Stimulated activated CD8-positive, alpha-beta memory T cell treated with anti-CD3 and anti-CD28 coated beads, Interleukin-2, amount 100 ng/mL, for 48 hours (primary cell): ENCODE measurements around the gene KCNG3.

Experiments
- DNase-seq, 2 donors: peaks; one replicate each; pipeline ENCODE4 v3.0.0-alpha.2; 2020; ENCODE audit warnings: low read depth in 2 of 2

Gene KCNG3, protein sequence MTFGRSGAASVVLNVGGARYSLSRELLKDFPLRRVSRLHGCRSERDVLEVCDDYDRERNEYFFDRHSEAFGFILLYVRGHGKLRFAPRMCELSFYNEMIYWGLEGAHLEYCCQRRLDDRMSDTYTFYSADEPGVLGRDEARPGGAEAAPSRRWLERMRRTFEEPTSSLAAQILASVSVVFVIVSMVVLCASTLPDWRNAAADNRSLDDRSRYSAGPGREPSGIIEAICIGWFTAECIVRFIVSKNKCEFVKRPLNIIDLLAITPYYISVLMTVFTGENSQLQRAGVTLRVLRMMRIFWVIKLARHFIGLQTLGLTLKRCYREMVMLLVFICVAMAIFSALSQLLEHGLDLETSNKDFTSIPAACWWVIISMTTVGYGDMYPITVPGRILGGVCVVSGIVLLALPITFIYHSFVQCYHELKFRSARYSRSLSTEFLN

DNA sequence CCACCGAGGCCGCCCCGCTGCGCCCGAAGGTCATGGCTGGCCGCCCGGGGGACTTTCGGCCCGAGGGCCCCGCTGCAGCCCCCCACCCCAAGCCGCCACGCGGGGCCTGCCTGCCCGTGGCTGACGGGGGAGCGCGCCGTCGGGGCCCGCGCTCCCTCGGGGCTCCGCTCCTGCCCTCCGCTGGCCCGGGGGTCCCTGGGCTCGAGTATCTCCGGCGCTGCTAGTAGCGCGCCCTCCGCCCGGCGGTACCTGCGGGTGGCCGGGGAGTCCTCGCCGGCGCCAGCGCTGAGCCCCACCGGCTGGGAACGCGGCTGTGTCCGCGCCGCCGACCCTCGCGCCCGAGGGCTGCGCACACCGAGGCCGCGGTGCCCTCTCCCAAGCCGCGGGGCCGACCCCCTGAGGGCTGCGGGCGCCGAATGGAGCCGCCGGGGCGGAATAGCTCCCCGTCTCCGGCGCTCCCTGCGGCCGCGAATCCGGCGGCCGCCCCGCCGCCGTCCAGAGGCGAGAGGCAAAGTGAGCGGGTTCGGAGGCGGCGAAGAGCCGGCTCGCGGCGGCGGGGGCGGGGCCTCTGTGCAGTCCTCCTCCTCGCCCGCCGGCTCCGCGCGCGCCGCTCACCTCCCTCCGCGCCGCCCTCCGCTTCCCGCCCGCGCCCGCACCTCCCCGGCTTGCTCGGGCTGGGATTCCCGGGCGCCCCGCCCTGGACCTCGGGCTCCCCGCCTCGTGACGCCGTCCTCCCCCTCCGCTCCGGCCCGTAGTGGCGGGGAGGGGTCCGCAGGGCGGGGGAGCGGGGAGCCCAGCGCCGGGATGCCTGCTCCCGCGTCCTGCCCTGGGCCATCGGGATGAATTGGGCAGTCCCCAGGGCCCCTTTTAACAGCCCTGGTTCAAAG lies at the start of gene KCNG3:
KCNG3 (minus strand) TSS at position 515 of the 887 bp plus-strand sequence; CDS start at position 34, 481 bp downstream.
- peak; percentile 48 to 56 for DNase-seq

DNA sequence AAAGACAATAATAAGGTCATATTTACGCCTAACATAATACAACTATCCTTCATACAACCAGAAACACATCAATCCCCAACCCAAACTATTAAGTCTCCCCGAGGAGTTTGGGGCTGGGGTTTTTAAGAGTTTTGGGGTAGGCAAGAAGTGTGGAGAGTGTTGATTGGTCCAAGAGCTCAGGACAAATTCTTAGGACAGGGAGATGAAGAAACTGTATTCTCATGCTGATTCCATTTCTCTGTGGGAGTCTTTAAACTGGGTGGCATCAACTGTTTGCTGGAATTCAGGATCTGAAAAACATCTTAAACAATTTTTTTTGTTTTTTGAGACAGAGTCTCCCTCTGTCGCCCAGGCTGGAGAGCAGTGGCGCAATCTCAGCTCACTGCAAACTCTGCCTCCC lies 49.1 kb upstream of the KCNG3 start:
- no peak for DNase-seq

DNA sequence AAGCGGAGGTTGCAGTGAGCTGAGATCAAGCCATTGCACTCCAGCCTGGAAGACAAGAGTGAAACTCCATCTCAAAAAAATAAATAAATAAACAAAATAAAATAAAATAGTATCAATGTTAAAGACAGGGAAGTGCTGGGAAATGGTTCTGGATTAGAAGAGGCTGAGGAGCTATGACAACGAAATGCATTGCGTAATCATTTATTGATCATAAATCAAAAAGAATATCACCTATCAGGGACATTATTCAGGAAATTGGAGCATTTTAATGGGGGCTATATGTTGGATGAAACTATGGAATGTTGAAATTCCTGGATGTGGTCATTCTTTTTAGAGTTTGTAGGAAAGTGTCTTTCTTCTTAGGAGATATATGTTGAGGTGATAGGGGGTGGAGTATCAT lies 43.7 kb upstream of the KCNG3 start:
- no peak for DNase-seq

DNA sequence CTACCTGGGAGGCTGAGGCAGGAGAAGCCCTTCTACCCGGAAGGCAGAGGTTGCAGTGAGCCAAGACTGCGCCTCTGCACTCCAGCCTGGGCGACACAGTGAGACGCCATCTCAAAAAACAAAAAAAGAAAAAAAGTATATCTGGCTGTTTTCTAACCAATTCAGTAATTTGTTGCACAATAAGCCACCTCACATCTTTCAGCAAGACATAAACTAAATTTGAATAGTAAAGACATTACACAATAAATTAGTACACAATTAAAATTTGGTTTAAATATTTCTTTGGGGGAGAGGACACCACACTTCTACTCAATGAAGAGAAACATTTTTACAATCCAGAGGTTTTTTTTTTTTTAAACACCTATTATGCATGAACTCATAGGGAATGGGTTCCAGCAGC lies 38.6 kb upstream of the KCNG3 start:
- DNase-seq: no peak

DNA sequence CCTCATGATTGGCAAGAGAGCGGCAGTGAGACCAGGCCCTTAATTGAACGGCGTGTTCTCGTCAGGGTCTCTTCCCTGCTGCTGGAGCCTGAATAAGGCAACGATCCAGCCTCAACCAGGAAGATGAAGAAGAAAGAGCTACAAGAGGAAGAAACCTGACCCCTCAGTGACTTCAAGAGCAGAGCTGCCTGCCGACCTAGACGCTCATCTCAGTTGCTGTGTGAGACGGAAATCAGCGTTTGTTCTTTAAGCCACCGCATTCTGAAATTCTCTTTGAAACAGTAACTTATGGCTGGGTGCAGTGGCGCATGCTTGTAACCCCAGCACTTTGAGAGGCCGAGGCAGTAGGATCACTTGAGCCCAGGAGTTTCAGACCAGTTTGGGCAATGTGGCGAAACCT lies 29.6 kb upstream of the KCNG3 start:
- DNase-seq: no peak

DNA sequence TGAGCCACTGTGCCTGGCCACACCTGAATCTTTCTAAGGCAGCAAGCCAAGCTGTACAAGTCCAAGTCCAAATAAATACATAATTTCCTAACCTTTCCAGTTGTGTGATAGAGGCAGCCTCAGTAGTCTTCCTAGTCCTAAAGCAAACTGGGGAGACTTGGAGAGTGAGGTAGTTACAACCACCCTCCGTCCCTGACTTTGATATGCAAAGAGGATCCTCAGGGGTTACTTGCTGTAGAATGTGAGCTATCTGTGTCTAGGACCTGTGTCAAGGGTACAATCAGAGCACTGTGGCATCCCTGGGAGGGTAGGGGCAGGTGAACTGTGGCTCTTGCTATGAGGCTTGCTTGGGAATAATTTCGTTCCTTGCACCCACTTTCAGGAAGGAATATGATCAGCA lies 28.3 kb upstream of the KCNG3 start:
- DNase-seq: no peak

DNA sequence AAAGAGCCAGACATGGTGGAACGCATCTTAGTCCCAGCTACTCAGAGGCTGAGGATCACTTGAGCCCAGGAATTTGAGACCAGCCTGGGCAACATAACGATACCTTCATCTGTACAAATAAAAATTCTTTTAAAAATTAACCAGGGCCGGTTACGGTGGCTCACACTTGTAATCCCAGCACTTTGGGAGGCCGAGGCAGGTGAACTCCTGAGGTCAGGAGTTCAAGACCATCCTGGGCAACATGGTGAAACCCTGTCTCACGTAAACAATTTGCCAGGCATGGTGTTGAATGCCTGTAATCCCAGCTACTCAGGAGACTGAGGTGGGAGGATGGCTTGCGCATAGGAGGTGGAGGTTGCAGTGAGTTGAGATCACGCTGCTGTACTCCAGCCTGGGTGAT lies 25.8 kb upstream of the KCNG3 start:
- DNase-seq: no peak

DNA sequence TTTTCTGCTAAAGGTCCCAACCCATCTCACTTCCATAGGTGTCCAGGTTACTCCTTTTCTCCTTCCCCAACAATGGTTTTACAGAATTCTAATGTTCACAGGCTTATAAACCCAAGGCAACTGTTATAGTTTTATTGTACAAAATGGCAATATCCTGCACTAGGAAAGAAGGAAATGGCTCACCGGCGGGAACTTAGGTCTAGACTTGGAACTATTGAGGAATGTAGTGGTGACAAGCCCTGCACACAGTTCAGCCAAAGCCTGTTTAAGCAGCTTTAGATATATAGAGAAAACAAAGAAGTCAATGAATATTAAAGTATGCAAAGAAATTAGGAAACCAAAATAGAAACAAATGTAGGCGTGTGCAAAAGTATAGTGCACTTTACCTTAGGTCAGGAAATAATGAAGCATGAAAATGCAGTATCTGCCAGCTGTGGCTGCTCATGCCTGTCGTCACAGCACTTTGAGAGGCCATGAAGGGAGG lies 22.7 kb upstream of the KCNG3 start:
- no peak for DNase-seq

DNA sequence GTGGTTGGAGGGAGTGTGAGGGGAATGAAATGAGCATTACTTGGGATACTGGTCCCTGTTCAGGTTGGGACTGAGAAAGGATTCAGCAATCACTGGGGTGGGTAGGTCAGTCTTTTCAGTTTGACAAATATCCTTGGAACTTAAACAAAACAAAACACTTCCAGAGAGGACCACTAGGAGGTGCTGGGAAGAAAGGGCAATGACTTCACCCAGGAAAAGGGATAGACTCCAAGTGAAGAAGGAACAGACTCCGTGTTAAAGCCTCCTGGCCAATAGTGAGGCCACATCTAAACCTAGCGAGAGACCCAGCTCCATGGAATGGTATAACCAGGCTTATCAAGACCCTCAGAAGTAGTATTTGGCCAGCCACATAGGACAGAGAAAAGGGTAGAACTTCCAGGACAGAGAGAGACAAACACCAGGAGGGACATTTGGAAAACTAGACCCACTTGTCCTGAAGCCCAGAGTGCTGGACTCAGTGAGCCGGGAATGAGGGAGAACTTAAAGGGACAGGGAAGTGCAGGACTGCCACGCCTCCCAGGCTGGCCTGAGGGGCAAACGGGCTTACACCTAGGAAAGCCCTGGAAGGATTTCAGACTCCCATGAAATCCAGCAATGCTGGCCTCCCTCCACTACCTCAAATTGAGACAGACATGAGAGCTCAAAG lies 19.6 kb upstream of the KCNG3 start:
- DNase-seq: no peak

DNA sequence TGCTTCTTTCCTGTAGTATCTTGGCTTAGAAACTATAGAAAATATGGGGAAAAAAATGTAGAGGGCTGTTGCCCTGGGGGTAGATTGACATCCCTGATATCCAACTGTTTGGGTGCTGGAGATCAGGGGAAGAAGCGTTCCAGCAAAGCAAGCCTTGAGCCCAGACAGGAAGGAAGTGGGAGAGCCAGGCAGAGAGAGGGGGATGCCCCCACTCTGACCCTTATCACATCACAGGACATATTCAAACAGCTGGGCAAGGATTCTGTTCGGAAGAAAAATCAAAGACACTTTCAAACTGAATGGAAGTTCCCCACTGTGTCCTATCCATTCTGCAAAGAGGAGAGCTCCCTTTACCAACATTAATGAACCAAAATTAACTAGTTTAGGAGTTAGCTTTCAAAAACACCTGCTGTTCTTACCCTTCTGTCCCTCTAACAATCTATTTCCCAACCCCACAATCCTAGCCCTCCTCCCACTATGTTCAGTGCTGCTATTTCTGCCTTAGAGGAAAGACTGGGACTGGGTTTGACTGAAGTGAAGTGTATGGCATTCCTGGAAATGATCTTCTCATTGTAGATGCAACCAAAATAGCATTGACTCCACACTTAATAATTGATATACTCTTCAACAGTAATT lies 16.9 kb upstream of the KCNG3 start:
- no peak for DNase-seq

DNA sequence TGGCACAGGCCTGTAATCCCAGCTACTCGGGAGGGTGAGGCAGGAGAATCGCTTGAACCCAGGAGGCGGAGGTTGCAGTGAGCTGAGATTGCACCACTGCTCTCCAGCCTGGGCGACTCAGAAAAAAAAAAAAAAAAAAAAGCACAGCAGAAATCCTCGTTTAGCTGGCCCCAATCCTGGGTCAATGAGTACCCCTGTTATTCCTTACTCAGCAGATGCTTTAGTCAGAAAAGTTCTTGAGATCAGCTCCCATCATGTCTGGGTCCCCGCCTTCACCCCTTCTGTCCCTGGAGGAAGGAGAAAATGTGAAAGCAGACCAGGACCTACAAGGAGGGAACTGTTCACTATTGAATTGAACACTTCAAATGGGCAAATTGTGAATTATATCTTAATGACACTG lies 16.4 kb upstream of the KCNG3 start:
- no peak for DNase-seq

DNA sequence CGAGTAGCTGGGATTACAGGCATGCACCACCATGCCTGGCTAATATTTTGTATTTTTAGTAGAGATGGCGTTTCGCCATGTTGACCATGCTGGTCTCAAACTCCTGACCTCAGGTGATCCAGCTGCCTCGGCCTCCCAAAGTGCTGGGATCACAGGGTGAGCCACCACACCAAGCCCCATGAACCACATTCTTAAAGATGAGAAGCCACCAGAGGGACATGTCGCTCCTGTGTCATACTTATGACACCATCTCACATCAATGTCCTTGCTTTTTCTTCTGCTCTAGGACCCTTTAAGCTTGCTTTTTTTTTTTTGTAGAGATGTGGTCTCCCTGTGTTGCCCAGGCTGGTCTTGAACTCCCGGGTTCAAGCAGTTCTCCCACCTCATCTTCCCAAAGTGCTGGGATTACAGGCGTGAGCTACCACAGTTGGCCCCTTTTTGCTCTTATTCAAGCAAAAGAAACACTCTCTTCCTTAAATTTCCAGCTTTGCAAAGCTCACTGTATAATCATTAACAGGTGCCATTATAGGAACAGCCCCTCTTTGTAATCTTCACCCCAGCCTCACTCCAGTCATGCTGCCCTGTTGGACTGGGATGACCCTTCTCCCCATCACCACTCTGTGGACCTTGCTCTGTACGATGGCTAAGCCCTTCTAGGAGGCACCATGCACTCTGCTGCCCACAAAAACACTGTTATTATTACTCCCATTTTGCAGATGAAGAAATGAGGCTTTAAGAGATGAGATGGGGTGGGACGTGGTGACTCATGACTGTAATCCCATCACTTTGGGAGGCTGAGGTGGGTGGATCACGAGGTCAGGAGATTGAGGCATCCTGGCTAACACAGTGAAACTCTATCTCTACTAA lies 10.8 kb upstream of the KCNG3 start:
- DNase-seq: no peak

DNA sequence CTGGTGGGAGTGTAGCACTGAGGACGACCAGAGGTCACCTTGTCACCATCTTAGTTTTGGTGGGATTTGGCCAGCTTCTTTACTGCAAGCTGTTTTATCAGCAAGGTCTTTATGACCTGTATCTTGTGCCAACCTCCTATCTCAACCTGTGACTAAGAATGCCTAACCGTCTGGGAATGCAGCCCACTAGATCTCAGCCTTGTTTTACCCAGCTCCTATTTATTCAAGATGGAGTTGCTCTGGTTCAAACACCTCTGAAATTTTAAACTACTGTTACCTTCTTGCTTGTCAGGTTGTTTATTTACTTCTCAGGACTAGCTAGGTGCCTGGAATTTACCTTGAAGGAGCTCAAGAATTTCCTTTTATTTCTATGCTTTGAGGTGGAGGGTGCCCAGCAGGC lies 9.5 kb upstream of the KCNG3 start:
- DNase-seq: no peak

DNA sequence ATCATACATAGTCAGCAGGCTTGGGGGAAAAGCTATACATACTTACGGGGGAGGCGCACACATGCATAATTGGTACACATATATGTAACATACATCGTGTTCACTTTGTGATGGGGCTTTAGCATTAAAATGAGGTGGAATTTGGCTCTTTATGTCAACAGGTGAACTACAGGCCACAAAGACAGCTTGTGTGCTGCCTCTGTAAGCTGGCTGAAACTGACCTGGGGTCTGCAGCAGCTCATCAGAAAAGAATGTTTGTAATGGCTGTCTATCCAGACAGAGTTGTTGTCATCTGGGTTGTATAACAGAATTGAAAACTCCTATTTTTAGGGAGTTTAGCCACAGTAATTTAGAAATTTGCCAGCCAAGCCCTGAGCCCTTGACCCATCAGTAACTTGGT lies 4.7 kb upstream of the KCNG3 start:
- DNase-seq: no peak

DNA sequence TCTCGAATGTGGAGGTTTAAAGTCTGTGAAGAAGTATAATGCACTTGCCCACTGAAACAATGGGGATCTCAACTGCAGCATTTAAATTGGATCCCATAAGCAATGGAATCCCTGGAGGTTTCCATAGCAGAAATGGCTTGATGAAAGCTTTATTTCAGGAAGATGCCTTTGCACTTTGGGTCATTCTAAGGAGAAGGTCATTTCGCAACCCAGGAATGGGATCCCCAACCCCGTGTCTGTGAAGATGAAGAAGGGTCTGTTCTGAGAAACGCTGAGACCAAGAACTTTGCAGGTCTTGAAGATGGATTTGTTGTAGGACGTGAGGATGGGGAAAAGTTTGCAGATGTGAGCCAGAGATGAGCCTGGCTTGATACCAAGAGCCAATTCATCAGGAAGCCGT lies 1.8 kb upstream of the KCNG3 start:
- no peak for DNase-seq

DNA sequence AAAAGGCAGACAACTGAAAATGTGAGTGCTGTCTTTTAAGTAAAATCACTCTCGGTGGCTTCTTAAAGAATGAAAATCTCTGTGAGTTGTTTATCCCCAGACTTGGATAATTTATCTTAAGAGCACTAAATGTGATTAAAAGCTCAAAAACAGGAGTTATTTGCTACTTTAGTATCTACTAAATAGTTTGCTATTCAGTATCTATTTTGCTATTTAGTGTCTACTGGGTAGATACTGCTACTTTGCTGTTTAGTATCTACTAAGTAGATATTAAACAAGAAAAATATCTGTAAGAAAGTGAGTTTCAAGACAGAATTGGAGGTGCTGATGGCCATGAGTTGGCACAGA lies 1.4 kb upstream of the KCNG3 start:
- DNase-seq: no peak

DNA sequence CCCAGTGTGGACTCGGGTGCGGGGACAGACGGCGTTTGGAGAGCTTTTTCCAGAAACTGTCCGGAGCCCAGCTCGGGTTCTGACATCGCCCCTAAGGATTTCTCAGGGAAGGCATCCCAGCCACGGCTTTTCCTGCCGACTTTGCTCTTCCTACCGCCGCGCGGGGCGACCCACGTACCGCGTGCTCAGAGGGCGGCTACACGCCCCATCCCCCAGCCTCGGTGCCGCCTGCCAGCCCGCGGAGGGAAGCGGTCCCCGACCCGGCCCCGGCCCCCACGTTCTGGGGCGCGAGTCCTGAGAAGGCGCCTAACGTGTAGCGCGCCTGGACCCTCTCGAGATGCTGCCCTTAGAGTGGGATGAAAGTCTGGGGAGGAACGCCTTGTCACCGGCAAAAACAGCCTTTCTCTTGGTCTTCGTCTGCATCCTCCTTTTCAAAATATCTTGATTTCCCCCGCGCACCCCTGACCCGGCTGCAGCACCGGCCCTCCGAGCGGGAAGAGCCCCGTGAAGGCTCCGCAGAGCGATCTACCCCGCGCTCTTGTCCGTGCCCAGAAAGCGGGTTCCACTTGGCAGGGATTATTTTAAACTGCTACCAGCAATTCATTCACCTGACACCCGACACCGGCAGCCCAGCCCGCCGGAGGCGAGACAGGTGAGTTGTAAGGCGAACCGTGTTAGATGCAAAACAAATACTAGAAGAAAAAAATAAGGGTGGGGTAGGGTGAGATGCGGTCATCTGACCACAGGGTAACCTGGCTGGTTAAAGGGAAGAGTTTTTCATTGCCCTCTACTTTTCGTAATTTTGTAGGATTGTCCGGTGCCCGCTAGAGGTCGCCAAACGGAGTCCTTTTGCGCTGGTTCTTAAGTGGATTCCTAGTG lies 812 bp upstream of the KCNG3 start:
- DNase-seq: peak; percentile 58 to 63

DNA sequence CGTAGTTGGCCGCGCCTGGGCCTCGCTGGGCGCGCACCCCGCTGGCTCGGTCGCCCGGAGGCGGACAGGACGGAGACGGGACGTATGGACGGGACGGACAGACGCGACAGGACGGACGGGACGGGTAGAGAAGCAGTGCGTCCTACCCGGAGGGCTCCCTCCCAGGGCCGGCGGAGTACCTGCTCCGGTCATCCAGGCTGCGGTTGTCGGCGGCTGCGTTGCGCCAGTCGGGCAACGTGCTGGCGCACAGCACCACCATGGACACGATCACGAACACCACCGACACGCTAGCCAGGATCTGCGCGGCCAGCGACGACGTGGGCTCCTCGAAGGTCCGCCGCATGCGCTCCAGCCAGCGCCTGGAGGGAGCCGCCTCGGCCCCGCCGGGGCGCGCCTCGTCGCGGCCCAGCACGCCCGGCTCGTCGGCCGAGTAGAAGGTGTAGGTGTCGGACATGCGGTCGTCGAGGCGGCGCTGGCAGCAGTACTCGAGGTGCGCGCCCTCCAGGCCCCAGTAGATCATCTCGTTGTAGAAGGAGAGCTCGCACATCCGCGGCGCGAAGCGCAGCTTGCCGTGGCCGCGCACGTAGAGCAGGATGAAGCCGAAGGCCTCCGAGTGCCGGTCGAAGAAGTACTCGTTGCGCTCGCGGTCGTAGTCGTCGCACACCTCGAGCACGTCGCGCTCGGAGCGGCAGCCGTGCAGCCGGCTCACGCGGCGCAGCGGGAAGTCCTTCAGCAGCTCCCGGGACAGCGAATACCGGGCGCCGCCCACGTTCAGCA lies 903 bp downstream of the KCNG3 start:
- peak in 1 of 2 donors; percentile 14 for DNase-seq

DNA sequence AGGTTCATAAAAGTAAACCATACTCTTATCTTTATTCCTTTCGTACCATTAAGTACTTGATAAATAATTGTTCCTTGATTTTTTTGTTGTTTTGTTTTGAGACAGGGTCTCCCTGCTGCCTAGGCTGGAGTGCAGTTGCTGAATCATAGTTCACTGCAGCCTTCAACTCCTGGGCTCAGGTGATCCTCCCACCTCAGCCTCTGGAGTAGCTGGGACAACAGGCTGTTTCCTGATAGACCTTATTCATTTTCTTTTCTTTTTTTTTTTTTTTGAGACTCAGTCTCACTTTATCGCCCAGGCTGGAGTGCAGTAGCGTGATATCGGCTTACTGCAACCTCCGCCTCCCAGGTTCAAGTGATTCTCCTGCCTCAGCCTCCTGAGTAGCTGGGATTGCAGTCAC lies 5.5 kb downstream of the KCNG3 start:
- DNase-seq: no peak
